AG10803 (cell line): ENCODE data around the gene F8.

ENCODE experiments used
- DNase-seq: peaks from one replicate; pipeline ENCODE4 v3.0.0; 2010; ENCODE audit warnings: low read depth
- H3K4me3 ChIP-seq: 2 replicates; pipeline ENCODE4 v1.5.1; 2011; ENCODE audit warnings: mild to moderate bottlenecking, low read length, control low read depth
- CTCF ChIP-seq: conservative IDR thresholded peaks from 2 replicates; pipeline ENCODE4 v1.5.1; 2011; ENCODE audit warnings: mild to moderate bottlenecking, low read length, control low read depth, inconsistent platforms

F8 gene

DNA sequence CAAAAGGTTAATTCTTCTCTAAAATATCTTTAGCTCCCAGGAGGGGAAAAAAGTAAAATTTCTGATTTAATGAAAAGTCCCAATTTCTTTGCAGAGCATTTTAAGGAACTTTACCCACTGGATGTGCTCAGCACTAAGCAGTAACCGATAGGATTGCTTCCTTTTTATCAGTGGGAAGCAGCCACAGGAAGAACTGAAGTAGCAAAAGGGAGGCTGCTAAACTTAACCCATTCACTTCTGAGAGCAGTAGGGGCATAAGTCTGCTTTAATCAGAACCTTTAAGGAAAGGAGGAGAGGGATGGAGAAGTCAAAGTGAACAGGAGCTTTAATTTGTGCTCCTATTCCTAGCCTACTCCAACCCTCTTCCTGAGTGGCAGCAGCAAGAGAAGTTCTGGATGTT, at the start of gene F8:
F8 (minus strand) TSS at position 139 of the 400 bp plus-strand sequence. CDS start 171 bp downstream, outside the sequence.
- no peak for TF ChIP-seq CTCF
- no peak for DNase-seq
- no peak within 1 kb of the TSS for H3K4me3 ChIP-seq

GRCh38 chrX:155071694-155072280, 49.3 kb upstream of the F8 start:
- no peak for DNase-seq
- TF ChIP-seq CTCF: no peak
- H3K4me3 ChIP-seq: peak overlapping the region; percentile 75

DNA sequence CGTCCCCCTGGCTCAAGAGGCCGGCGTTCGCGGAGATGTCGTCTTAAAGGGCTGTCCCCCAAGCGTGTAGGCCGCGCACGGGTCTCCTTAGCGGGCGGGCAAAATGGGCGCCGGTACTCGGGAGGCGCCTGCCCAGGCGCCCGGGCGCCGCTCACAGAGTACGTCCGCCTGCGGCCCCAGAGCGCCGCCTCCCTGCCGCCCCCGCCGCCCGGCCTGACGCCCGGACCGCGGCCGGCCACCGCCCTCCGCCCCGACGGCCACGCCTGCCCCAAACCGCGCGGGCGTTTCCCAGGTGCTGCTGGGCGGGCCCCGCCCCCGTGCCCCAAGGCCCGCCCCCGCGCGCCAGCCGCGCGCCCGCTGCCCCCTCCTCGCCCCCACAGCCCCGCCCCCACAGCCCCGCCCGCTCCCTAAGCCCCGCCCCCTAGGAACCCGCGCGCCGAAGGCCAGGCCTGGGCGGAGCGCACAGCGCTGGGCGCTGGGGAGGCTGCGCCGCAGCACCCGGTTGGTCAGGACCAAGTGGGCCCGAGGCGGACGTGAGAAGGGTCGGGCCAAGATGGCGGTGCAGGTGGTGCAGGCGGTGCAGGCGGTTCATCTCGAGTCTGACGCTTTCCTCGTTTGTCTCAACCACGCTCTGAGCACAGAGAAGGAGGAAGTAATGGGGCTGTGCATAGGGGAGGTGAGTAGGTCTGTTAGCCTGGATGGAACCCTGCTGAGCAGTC, 48.6 kb upstream of the F8 start, which contains the start of the genes BRCC3, CMC4 and MTCP1:
BRCC3 (plus strand) TSS at position 534 of the 719 bp plus-strand sequence; CDS start at position 554, 20 bp downstream.
CMC4 (minus strand) TSS at position 162 of the 719 bp plus-strand sequence. CDS start 7,113 bp downstream, outside the sequence.
MTCP1 (minus strand) TSS at position 162 of the 719 bp plus-strand sequence. CDS start 5,126 bp downstream, outside the sequence.
- peak; percentile 74 for DNase-seq
- no peak for TF ChIP-seq CTCF
- peak within 1 kb of the TSS; percentile 75 for H3K4me3 ChIP-seq

DNA sequence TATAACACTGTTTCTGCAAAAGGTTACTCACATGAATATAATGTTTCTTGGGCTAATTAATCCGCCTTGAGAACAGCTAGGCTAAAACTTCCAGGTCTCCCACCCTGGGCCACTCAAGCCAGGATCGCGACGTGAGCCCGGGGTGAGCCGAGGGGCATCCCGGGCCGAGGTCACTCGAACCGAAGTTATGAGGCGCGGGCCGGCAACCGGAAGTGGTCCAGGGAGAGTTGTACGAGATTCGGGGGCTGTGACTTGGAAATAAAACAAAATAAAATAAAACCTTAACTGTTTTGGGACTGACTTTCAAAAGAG, 48.1 kb upstream of the F8 start:
- peak overlapping the region; percentile 66 for H3K4me3 ChIP-seq
- no peak for DNase-seq
- TF ChIP-seq CTCF: no peak

- peak overlapping the region; percentile 66 for H3K4me3 ChIP-seq
- TF ChIP-seq CTCF: no peak
- DNase-seq: no peak
These were observed 47.5 kb upstream of the F8 start for GRCh38 chrX:155070038-155070437.

- no peak for TF ChIP-seq CTCF
- DNase-seq: no peak
- H3K4me3 ChIP-seq: peak overlapping the region; percentile 66; the same call in 1 of the 2 replicates
These were observed 46.9 kb upstream of the F8 start for GRCh38 chrX:155069414-155069813.

GRCh38 chrX:155068165-155068564, 45.6 kb upstream of the F8 start:
- TF ChIP-seq CTCF: no peak
- DNase-seq: peak; percentile 45
- H3K4me3 ChIP-seq: no peak overlapping the region
